Transverse colon (tissue), 4 donors: ENCODE measurements around the gene DNAI1. TPM values are rescaled to one million over a fixed set of nuclear protein-coding genes. Genes with fewer than 3 reads are reported as not detected.

Source experiments
- DNase-seq: peaks from one replicate; pipeline ENCODE4 v3.0.0-alpha.2; 2019
- H3K27ac ChIP-seq, 4 donors: fragments of 200-600 bp; sonication (generic); 2 replicates each; pipeline ENCODE4 v1.5.1; 2016 to 2018; ENCODE audit warnings: inconsistent platforms in 4 of 4
- H3K27me3 ChIP-seq: fragments of 200-600 bp; sonication (generic); 2 replicates; pipeline ENCODE4 v1.5.1; 2017; ENCODE audit warnings: inconsistent platforms
- H3K36me3 ChIP-seq, 4 donors: fragments of 200-600 bp; sonication (generic); 2 replicates each; pipeline ENCODE4 v1.5.1; 2017 to 2019; ENCODE audit warnings: inconsistent platforms in 4 of 4
- H3K4me1 ChIP-seq, 4 donors: fragments of 200-600 bp; sonication (generic); 2 replicates each; pipeline ENCODE4 v1.5.1; 2017 to 2020; ENCODE audit warnings: inconsistent platforms in 4 of 4
- H3K4me3 ChIP-seq, 4 donors: fragments of 200-600 bp; sonication (generic); 1 replicate in 1 of 4; 2 replicates in 3 of 4; pipeline versions ENCODE4 v1.5.1 to v1.6.1; 2017 to 2019; ENCODE audit warnings: inconsistent platforms in 4 of 4
- H3K9me3 ChIP-seq, 2 donors: fragments of 200-600 bp; sonication (generic); 2 replicates each; pipeline ENCODE4 v1.5.1; 2017 to 2019; ENCODE audit warnings: inconsistent platforms in 2 of 2
- CTCF ChIP-seq, 5 experiments: fragments of 200-600 bp in 3 of 5; fragments of 450-650 bp in 2 of 5; sonication (generic) in 3 of 5; IDR thresholded peaks; 1 replicate in 2 of 5; 2 replicates in 3 of 5; pipeline ENCODE4 v1.5.1; 2016 to 2017; ENCODE audit warnings: antibody characterized with exemption in 5 of 5, inconsistent platforms in 3 of 5, mild to moderate bottlenecking in 2 of 5, moderate library complexity in 1 of 5
- EP300 ChIP-seq: sonication (generic); formaldehyde crosslinking; IDR thresholded peaks from one replicate; pipeline ENCODE4 v1.6.1; 2017; ENCODE audit warnings: antibody characterized with exemption, low read depth
- POLR2A ChIP-seq: fragments of 450-650 bp; IDR thresholded peaks from one replicate; pipeline ENCODE4 v1.6.1; 2016; ENCODE audit warnings: antibody characterized with exemption, mild to moderate bottlenecking, moderate library complexity
- POLR2AphosphoS5 ChIP-seq, 3 donors: sonication (generic); formaldehyde crosslinking; IDR thresholded peaks; one replicate each; pipeline ENCODE4 v1.6.1; 2016; ENCODE audit warnings: antibody characterized with exemption in 3 of 3
- WGBS, 2 donors: methylation state at CpG; one replicate each; pipeline ENCODE4 v1.1.5; 2018; ENCODE audit warnings: low coverage in 1 of 2; 5-methylcytosine and 5-hydroxymethylcytosine counted together
- in situ Hi-C, 4 donors: fragments of 200-750 bp; cut with MboI; loops; one replicate each; pipeline versions ENCODE4 v1.15.0 to v1.15.1; 2017; ENCODE audit warnings: low sequenced_read_pairs in 3 of 4, low pct_ligation_motif_present in 1 of 4, low pct_unique_long_range_greater_than_20kb in 1 of 4
- intact Hi-C: fragments of 100-400 bp; cut with DNase I; formaldehyde crosslinking; loops from one replicate; pipeline ENCODE4 v1.15.1; 2023; ENCODE audit warnings: low total_unique reads
- total RNA-seq, 4 donors: library from RNA; depleted of rRNA; stranded (reverse); fragments of >200 nt; gene quantifications; one replicate each; pipeline ENCODE4 v1.1.0, GENCODE V29; 2016

DNAI1 gene
- total RNA-seq, 4 donors from 2014 or later, result not detected

- in situ Hi-C loops (loop anchor here in 2 of 4 donors (10.0 kb wide), 2 partner anchors 49 to 59 kb away; no protein-coding TSS in a partner anchor), intact Hi-C loops (no loop called here)
- WGBS, 2 donors, result 57 to 83% methylated on average over 1 to 6 of the region's 6 CpGs
- H3K27ac ChIP-seq, result no peak overlapping the region
- peaks cover 7% of the 10 kb centered on the region for H3K27me3 ChIP-seq
- H3K9me3 ChIP-seq, result no peaks in the 10 kb centered on the region
- DNase-seq, result no peak
- no peak for TF ChIP-seq EP300
- no peak for TF ChIP-seq POLR2A
- no peak for TF ChIP-seq CTCF (IDR thresholded peaks at IDR 0.05)
- no peak for TF ChIP-seq POLR2AphosphoS5 (IDR thresholded peaks at IDR 0.05)
- H3K36me3 ChIP-seq, result no peaks in the 10 kb centered on the region
- no peak overlapping the region for H3K4me3 ChIP-seq
- H3K4me1 ChIP-seq, result peaks cover 0 to 3% (median 0%) of the 10 kb centered on the region in 4 donors
Observed at GRCh38 chr9:34545497-34545896, 86.9 kb downstream of the DNAI1 start.

GRCh38 chr9:34546102-34546833, 87.7 kb downstream of the DNAI1 start:
- no peak overlapping the region for H3K4me3 ChIP-seq
- H3K9me3 ChIP-seq, result no peaks in the 10 kb centered on the region
- intact Hi-C loops, result no loop called here
- WGBS, 2 donors, result 67 to 72% methylated on average over 1 to 7 of the region's 7 CpGs
- no peak for TF ChIP-seq EP300
- TF ChIP-seq POLR2A, result no peak
- no peak for TF ChIP-seq POLR2AphosphoS5 (IDR thresholded peaks at IDR 0.05)
- no peak for TF ChIP-seq CTCF (IDR thresholded peaks at IDR 0.05)
- H3K27ac ChIP-seq, result no peak overlapping the region
- no peak for DNase-seq
- H3K36me3 ChIP-seq, result no peaks in the 10 kb centered on the region
- peaks cover 0 to 3% (median 0%) of the 10 kb centered on the region in 4 donors for H3K4me1 ChIP-seq
- in situ Hi-C loops, result loop anchor here in 2 of 4 donors (10.0 kb wide), 2 partner anchors 49 to 59 kb away; no protein-coding TSS in a partner anchor
- peaks cover 7% of the 10 kb centered on the region for H3K27me3 ChIP-seq

- DNase-seq, result peak; percentile 64
- peaks cover 7% of the 10 kb centered on the region for H3K27me3 ChIP-seq
- intact Hi-C loops (no loop called here), in situ Hi-C loops (loop anchor here in 2 of 4 donors (10.0 kb wide), 2 partner anchors 48 to 58 kb away; no protein-coding TSS in a partner anchor)
- no peaks in the 10 kb centered on the region for H3K9me3 ChIP-seq
- 60% methylated on average over 16 of the region's 16 CpGs; no CpG with 5 or more reads in 1 of the 2 donors for WGBS, 2 donors
- no peak overlapping the region for H3K27ac ChIP-seq
- H3K4me3 ChIP-seq, result no peak overlapping the region
- peaks cover 0 to 3% (median 0%) of the 10 kb centered on the region in 4 donors for H3K4me1 ChIP-seq
- no peaks in the 10 kb centered on the region for H3K36me3 ChIP-seq
- TF ChIP-seq CTCF (IDR thresholded peaks at IDR 0.05) (peak; percentile 54 to 81 (median 69)), POLR2A (no peak)
Observed at GRCh38 chr9:34546834-34547827, 88.5 kb downstream of the DNAI1 start.
